Spleen (tissue), 7 donors: ENCODE results near the gene SIM1.

Experiments
- CTCF ChIP-seq, 11 experiments: fragments of 200-600 bp in 7 of 11; fragments of 450-650 bp in 4 of 11; sonication (generic) in 4 of 11; IDR thresholded peaks in 8 of 11; conservative IDR thresholded peaks in 3 of 11; 1 replicate in 7 of 11; 2 replicates in 4 of 11; pipeline versions ENCODE4 v1.4.0 to v1.8.0; 2016 to 2021; ENCODE audit warnings: antibody characterized with exemption in 11 of 11, inconsistent platforms in 4 of 11, mild to moderate bottlenecking in 1 of 11
- POLR2A ChIP-seq, 3 donors: fragments of 450-650 bp; IDR thresholded peaks; one replicate each; pipeline ENCODE4 v1.5.1; 2017; ENCODE audit warnings: antibody characterized with exemption in 3 of 3, mild to moderate bottlenecking in 1 of 3
- POLR2AphosphoS5 ChIP-seq, 3 donors: sonication (generic); formaldehyde crosslinking; IDR thresholded peaks; one replicate each; pipeline ENCODE4 v1.5.1; 2017; ENCODE audit warnings: antibody characterized with exemption in 3 of 3
- donor health status: DM: no; HTN: no; CAD: no; lungs with moderate emphysema.
- donor health status: DM: no; HTN: no; CAD: no.
- donor health status: DM: no; HTN: no; CAD: no.

DNA sequence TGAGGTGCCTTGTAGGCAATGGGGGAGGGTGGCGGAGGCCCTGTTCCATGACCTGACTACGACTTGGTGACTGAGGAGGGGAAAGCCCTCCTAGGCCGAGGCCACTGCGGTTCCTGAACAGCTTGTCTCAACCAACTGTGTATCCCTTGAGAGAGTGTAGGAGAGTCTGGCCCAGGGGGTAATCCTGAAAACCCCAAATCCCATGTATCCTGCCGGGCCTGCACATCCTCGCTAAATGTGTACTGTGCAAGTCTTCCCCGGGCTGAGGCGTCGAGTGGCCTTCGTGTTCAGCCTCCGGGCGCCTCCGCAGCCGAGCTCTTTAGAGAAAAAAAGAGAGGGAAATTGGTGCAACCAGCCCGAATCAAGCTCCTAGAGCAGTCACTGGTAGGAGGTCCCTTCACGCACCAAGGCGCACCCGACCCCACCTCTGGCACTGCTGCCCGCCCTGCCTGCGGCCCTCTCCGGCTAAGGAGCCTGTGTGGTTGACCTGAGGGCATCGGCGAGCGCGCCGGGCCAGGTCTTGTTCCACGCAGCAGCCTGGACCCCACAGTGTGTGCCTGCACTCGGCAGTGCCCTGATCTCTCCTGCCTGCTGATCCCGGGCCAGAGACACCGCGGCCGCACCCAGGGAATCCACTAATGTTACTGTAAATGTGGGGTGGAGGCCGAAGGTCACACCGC, 7.3 kb downstream of the SIM1 start:
- TF ChIP-seq POLR2A (IDR thresholded peaks at IDR 0.05), result no peak
- TF ChIP-seq CTCF (IDR thresholded peaks at IDR 0.05 in 8 of 11, conservative IDR thresholded peaks at IDR 0.05 in 3 of 11), result no peak
- no peak for TF ChIP-seq POLR2AphosphoS5 (IDR thresholded peaks at IDR 0.05)
